GM18498 (cell line): ENCODE measurements around the gene ATP1A1.

Experiments
- ATAC-seq: cut with Tn5 transposase; IDR thresholded peaks from one replicate; pipeline ENCODE4 v1.9.1; 2021; ENCODE audit warnings: mild to moderate bottlenecking, moderate library complexity; ENCODE audit not compliant: unreplicated experiment

Gene ATP1A1

DNA sequence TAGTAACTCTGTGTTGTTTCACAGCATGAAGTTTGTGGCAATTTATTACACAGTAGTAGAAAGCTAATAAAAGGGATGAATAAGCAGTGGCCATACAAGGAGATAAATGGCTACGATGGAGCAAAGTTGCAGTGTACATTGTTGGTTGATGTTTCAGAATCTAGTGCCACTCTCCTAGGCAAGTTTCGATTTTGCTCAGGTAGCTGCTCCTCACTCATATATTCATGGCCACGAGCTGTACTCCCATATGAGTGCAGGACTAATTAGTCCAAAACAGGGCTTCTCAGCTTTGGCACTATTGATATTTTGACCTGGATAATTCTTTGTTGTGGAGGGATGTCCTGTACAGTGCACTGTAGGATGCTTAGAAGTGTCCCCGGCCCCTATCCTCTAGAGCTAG, 30.0 kb upstream of the ATP1A1 start:
- no peak for ATAC-seq

DNA sequence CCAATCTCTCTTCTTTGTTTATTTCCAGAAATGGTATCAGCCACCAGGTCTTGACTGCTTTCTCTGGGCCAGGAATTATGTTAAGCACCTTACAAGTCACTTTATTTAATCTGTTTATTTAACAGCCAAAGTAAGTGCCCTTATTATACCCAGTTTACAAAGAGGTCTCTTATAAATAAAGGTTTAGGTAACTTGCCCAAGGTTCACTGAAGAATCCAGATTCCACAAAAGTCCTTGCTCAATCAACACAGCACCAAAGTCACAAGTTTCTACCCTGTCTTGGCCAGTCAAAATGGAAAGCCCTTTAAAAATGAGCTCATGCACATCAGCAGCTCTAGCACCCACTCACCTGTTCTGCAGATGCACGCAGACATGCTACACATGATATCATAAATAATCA, 28.0 kb upstream of the ATP1A1 start:
- no peak for ATAC-seq

DNA sequence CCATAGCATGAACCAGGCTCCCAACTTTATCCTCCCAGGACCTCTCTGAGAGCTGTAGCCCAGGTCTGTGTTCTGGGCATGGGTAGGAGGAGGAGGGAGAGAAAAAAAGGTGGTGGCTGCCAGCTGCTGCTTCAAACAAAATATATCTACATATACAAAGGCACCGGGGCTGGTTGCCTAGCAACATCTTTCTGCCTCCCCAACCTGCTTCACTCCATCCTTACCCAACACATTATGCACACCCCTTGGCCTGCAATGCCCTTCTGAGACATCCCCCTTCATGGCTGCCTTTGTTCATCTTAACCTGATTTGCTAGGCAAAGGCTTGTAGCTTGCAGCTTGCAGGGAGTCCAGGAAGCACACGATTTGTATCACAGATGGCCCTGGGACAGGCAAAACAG, 27.2 kb upstream of the ATP1A1 start:
- ATAC-seq = no peak

DNA sequence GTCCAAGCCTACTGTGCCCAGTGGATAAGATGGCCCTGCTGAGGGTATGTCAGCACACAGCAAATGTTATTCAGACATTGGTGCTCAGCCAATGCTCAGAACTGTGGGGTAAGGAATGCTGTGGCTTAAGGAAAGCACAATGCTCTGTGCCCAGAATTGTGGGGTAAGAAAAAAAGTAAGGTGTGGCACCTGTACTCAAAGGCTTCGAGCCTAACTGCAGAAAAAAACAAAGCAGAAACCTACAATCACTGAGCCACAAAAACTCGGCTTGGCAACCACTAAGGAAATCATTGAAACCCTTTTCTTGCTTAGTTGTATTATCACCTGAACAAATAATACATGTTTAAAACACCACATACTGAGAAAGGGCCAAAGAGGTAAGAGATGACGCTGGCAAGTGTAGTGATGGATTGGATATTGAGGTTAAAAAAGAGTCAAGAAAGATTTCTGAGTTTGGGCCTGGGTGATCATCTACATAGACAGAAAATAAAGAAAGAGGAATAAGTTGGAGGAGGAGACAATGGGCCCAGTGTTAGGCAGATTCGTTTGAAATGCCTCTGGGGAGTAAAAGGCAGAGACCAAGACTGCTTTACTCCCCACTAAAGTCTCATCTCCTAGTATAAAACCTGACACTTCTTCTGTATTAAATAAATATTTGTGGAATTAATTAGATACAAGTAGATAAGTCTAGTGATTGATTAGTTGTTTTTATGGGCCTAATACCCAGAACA, 25.9 kb upstream of the ATP1A1 start:
- no peak for ATAC-seq

DNA sequence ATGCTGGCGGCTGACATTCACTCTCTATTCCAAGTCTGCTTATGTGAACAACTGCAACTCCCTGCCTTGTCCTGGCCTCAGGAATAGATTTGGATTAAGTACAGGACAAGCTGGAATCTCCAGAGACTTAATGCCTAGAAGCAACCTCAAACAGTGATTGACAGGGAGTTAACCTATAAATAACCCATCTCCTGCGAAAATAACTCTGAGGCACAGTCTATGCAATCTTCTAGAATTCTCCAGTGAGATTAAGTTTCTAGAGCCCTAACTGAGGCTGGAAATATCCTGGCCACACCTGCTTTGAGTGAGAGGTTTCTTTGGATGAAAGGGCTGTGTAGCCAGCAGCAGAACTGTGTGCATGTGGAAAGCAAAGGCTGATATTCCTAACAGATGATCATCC, 25.3 kb upstream of the ATP1A1 start:
- ATAC-seq = no peak

DNA sequence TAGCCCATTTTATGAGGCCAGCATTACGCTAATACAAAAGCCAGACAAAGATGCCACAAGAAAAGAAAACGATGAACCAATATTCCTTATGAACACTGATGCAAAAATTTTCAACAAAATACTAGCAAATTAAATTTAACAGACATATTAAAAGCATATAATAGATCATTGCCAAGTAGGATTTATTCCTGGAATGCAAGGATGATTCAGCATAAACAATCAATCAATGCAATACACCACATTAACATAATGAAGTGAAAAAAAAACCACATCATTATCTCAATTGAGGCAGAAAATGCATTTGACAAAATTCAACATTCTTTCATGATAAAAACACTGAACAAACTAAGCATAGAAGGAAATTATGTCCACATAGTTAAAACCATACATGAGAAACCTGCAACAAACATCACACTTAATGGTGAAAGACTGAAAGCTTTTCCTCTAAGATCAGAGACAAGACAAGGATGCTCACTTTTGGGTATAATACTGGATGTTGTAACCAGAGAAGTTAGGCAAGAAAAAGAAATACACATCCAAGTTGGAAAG, 22.9 kb upstream of the ATP1A1 start:
- no peak for ATAC-seq

DNA sequence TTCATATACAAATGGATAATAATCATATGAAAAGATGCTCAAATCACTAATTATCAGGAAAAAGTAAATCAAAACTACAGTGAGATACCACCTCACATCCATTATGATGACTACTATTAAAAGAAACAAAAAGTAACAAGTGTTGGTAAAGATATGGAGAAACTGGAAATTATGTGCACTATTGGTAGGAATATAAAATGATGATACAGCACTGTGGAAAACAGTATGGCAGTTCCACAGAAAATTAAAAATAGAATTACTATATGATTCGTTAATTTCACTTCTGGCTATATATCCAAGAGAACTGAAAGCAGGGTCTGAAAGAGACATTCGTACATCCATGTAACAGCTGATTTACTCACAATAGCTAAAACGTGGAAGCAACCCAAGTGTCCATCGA, 21.1 kb upstream of the ATP1A1 start:
- ATAC-seq = no peak

DNA sequence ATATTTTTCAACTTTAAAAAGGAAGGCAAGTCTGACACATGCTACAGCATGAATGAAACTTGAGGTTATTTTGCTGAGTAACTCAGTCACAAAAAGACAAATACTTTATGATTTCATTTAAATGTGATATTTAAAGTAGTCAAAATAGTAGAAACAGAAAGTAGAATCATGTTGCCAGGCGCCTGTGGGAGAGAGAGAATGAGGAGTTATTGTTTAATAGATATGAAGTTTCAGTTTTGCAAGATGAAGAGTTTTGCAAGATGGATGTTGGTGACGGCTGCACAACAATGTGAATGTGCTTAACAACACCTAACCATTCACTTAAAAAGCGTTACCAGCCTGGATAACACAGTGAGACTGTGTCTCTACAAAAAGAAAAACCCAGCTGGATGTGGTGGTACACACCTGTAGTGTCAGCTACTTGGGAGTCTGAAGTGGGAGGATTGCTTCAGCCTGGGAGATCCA, 20.7 kb upstream of the ATP1A1 start:
- peak; percentile 67 for ATAC-seq

DNA sequence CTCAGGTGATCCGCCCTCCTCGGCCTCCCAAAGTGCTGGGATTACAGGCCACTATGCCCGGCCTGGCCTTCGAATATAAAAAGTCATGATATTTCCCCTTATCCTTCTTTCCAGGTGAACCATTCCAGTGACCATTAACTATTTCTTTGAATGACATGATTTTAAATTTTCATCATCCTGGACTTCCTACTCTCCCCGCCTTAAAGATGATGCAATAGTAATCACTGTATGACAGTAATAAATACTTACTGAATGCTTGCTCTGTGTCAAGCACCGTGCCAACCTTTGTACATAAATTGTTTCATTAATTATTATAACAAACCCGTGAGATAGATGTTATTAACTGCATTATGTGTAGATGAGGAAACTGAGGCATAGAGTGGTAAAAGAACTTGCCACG, 19.9 kb upstream of the ATP1A1 start:
- ATAC-seq = no peak

DNA sequence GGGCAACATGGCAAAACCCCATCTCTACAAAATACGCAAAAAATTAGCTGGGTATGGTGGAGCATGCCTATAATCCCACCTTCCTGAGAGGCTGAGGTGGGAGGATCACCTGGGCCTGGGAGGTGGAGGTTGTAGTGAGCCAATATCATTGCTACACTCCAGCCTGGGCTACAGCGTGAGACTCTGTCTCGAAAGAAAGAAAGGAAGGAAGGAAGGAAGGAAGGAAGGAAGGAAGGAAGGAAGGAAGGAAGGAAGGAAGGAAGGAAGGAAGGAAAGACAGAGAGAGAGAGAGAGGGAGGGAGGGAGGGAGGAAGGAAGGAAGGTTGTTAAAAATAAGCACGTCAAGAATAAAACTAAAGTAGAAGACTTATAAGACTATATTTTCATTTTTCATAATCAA, 17.0 kb upstream of the ATP1A1 start:
- no peak for ATAC-seq

DNA sequence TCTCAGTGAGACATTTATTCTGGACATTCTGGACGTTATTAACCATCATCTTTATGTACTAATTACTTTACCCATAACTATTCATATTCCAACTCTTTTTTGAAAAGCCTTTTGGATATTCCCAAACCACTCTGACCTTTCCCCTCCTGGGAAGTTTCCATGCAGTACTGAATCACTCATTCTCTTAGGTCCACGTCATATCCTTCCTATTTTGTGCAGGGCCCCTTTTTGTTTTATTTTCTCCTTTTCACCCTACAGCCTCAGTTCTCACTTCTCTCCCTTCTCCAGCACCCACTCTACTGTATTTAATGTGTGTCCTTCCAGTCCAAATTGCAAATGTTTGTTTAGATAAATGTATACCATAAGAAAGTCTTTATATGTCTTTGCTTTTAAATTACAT, 16.4 kb upstream of the ATP1A1 start:
- no peak for ATAC-seq

DNA sequence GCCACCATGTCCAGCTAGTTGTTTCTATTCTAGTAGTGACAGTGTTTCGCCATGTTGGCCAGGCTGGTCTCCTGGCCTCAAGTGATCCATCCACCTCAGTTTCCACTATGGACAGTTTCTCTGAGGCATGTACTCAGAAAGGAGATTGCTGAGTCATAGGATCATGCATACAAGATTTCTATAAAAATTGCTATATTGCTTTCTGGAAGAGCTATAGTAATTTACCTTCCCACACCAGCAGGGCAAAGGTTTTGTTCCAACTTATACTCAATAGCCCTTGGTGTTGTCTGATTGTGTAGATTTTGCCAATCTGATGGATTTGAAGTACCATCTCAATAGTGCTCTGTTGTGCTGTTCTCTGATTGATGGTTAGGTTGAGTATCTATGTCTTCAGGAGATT, 15.6 kb upstream of the ATP1A1 start:
- ATAC-seq = no peak

DNA sequence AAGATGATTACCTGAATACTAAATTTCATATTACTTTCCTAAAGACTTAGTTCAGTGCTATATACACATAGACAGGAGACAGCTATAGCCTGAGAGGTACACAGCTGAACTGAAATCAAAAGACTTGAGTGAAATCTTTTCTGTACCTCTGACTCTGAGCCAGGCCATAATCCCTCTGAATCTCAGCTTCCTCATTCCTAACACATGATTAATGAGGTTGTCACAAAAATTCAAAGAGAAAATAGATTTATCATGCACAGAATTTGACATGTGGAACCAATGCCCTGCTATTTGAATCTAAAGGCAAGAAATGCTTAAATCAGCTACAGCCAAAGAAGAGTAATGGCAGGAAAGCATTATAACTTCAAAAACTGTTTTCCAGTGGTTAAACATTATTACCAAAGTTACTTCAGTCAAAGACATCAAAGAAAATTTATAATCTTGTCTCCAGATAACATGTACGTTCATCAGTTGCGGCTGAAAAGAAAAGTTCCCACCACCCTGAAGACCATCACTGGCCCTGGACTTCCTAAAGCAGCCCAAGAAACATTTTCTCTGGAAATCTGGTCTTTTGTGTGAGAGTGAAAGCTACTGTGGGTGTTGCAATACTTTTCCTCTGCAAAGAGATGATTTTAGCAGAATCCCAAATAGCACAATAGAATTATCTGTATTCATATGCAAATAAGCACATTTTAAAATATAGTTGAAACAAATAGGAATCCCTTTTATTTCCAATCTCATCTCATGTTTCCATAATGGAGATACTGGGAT, 13.8 kb upstream of the ATP1A1 start:
- ATAC-seq = no peak

DNA sequence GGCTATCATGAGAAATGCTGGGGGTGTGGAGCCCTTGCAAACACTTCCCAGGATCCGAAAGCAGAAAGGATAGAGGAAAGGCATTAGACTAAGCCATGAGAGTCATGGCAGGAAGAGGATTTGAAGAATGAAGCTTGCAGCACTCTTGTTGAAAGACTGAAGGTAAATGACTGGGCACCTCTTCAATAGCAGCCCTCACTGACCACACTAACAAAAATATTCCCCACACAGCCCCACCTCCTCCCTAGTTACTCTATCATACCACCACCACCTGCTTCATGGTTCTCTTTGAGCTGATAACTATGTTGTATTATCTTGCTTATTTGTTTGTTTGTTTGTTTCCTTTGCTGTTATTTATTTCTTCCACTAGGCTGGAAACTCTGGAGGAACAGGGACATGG, 13.2 kb upstream of the ATP1A1 start:
- ATAC-seq = no peak

DNA sequence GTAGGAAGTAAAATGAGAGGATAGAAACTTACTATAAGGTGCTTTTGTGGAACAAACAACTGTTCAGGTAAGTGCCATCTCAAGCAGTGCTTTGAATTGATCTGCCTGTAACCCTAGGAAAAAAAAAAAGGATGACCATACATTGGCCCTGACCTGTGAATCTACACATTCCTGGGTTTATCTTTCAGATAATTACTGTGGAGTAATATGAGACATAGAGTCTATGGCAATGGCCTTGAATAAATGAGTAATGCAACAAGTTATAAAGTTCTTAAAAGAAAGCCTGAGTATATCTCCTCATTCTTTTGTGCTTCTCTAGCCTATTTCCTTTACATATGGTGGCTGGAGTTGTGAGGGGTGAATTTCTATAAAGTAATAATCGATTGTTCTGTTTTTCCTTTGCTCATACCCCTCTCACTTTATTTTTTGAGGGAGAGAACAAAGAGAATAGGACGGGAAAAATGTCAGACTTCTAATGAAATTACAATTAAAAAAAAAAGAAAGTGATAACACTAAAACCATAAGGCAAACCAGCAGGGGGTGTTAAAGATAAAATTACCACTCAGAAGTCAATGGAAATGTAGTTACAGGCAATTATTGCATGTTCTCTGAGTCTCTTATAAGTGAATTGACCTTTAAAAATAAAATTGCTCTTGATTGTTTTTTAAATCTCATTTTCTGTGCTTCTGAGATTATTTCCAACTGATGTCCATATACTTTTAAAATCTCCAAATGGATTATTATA, 12.4 kb upstream of the ATP1A1 start:
- no peak for ATAC-seq

DNA sequence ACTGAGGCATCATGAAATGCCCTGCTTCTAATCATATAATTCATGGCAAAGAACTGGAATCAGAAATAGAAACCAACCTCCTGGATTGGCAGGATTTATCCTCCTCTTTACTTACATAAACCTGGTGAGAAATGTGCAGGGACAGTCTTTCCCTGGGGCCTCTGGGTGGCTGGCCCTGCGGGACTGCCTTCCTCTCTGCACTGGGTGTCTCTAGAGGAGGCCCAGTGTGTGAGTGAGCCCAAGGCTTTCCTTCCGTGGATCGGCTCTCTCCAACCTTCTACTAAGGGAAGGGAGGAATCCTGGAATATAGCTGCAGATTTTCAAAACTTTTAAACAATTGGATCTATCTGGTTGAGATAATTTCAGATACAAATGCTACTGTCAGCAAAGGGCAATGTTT, 11.4 kb upstream of the ATP1A1 start:
- ATAC-seq = no peak

DNA sequence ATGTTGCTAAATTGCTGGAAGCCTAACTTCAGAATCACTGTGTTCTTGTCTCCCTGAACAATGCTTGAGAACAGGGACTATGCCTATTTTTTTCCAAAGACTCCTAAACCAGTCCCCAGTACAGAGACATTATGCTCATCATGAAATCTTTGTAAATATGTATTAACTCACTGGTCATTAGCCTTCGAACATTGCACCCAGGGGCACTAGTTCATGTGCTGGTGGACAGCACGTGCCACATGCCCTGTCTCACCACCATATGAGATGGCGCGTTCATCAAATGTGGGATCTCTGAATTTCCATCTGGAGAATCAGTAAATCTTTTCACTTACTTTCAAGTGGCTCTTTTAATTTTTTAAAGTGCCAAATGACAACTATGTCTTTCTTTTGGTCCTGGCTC, 11.0 kb upstream of the ATP1A1 start:
- ATAC-seq = no peak

DNA sequence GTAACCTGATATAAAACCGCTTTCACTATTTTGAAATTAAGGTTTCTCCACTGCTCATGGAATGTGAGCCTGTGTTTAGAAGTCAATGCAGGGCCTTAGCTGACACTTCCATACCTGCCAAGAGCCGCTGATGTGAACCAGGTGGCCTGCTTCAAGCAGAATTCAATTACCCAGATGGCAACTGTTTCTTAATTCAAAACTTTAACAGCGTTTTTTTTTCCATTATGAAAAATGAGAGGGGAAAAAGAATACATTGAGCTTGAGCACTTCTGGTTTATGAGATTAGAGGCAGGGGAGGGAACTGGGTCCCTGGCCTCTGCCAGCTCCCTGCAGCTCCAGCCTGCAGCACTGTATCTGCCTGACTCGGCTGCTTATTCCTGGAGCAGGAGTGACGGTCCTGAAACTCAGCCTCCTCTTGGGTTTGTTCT, 7.7 kb upstream of the ATP1A1 start:
- no peak for ATAC-seq

DNA sequence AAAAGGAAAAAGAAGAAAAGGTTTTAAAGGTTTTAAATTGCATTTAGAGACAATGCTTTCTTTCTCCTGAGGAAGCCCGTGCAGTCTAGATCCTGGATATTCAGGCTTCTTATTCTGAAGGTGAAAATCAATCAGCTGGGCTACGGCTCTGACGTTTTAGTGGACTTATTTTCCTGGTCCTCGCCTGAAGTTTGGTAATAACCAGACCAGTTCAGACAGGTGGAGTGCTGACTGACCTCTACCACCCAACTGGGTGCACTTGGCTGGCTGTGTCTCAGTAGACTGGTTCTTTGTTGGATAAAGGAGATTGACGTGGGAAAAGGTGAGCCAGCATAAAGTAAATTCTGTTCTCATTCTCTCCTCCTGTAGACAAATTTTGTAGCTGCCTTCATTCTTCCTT, 7.2 kb upstream of the ATP1A1 start:
- no peak for ATAC-seq

DNA sequence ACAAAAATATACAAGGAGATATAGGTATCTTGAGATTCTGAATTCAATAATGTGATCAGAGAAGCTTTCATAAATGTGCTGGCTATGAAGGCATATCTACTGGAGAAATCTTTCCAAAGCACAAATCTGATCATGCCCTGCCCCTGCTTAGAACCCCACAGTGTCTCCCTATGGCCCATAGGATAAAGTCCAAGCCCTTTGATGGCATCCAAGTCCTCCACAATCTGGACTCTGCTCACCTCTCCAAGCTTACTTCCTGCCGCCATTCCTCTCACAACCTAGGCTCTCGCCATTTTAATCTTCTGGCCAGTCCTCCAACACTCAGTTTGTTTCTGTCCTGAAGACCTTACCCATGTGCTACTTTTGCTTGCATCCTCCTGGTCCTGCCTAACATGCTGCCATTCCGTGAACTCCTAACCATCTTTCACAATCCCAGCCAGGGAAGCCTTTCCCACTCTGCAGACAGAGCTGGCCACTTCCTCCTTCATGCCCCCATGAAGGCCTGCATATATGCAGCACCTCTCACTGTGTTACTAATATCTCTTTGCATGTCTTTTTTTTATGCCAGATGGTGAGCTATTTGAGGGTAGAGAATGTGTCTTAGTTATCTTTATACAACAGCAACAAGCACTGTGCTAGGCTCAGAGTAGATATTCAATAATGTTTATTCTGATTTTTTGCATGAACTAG, 5.6 kb upstream of the ATP1A1 start:
- no peak for ATAC-seq

DNA sequence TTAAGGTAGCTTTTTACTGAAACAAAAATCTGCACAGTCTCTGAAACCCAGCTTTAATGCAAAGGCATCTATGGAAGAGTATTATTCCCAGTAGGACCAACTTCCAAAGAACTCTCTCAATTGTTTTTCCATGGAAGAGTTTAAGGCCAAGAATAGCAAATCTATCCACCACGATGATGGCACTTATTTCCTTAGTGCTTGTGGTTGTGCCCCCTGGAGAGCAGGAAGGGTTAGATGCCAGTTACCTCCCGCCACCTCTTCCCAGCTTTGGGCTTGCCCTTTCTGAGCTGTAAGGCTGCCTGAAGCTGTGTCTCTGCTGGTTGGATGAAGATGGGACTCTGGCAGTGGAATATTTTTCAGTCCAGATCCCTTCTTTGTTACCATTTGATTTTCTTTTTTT, 4.8 kb upstream of the ATP1A1 start:
- ATAC-seq = no peak
